ENCODE measurements around the gene TLCD5. TPM values are rescaled to one million over a fixed set of nuclear protein-coding genes. Genes with fewer than 3 reads are reported as not detected.

Gene TLCD5
- total RNA-seq, 1 experiment from 2014 or later = 8.3 TPM

GRCh38 chr11:120332822-120333716, 8.0 kb downstream of the TLCD5 start (continued):
- TF ChIP-seq OVOL2 (CRISPR knock-in tag; IDR thresholded peaks at IDR 0.05; ENCODE audit: borderline replicate concordance) (no peak), ARID4B (CRISPR knock-in tag; IDR thresholded peaks at IDR 0.05; ENCODE audit: borderline replicate concordance) (no peak)

GRCh38 chr11:120333801-120334200, 8.7 kb downstream of the TLCD5 start:
- H3K4me1 Mint-ChIP-seq = peaks cover 18% of the 10 kb centered on the region
- no peaks in the 10 kb centered on the region for H3K9me3 Mint-ChIP-seq
- ChIA-PET CTCF (interaction anchor here (0.6 to 3.6 kb wide), 6 partner anchors 8 to 207 kb away, joined by 3 to 26 read pairs (median 9); partner anchors contain the start of gene TLCD5), POLR2A (no interaction called here)
- peaks cover 6% of the 10 kb centered on the region for H3K36me3 Mint-ChIP-seq
- no peak overlapping the region for H3K27ac Mint-ChIP-seq
- DNase-seq (ENCODE audit: low spot score) (no peak), ATAC-seq (no peak)
- TF ChIP-seq E2F1 (CRISPR knock-in tag; IDR thresholded peaks at IDR 0.05) = no peak
- no peak for TF ChIP-seq MXD4 (CRISPR knock-in tag; IDR thresholded peaks at IDR 0.05; ENCODE audit: borderline replicate concordance)
- TF ChIP-seq ZMAT4 (CRISPR knock-in tag; IDR thresholded peaks at IDR 0.05) = no peak
- no peak for TF ChIP-seq ZNF219 (CRISPR knock-in tag; IDR thresholded peaks at IDR 0.05; ENCODE audit: borderline replicate concordance)
- TF ChIP-seq FOXK1 (CRISPR knock-in tag; IDR thresholded peaks at IDR 0.05) = no peak
- TF ChIP-seq CREB1 (CRISPR knock-in tag; IDR thresholded peaks at IDR 0.05) = no peak
- TF ChIP-seq USF1 (CRISPR knock-in tag; IDR thresholded peaks at IDR 0.05) = no peak
- no peaks in the 10 kb centered on the region for H3K27me3 Mint-ChIP-seq (ENCODE audit: low read depth)
- H3K4me3 Mint-ChIP-seq = no peak overlapping the region

- Mint-ChIP-seq H3K4me3 (no peak overlapping the region), H3K4me1 (peaks cover 22% of the 10 kb centered on the region), H3K27me3 (ENCODE audit: low read depth) (no peaks in the 10 kb centered on the region), H3K27ac (no peak overlapping the region), H3K36me3 (peaks cover 6% of the 10 kb centered on the region), H3K9me3 (no peaks in the 10 kb centered on the region)
- TF ChIP-seq JUN (CRISPR knock-in tag; IDR thresholded peaks at IDR 0.05) = no peak
- TF ChIP-seq ZNF219 (CRISPR knock-in tag; IDR thresholded peaks at IDR 0.05; ENCODE audit: borderline replicate concordance) = no peak
- no peak for TF ChIP-seq TP53 (CRISPR knock-in tag; IDR thresholded peaks at IDR 0.05)
- no peak for TF ChIP-seq FOXP1 (CRISPR knock-in tag; IDR thresholded peaks at IDR 0.05; ENCODE audit: borderline replicate concordance)
- no peak for TF ChIP-seq HMGA2 (CRISPR knock-in tag; IDR thresholded peaks at IDR 0.05)
- TF ChIP-seq TEAD4 (CRISPR knock-in tag; IDR thresholded peaks at IDR 0.05) = no peak
- TF ChIP-seq ZNF281 (CRISPR knock-in tag; IDR thresholded peaks at IDR 0.05) = no peak
- TF ChIP-seq EMX1 (CRISPR knock-in tag; IDR thresholded peaks at IDR 0.05) = no peak
- no peak for TF ChIP-seq OVOL2 (CRISPR knock-in tag; IDR thresholded peaks at IDR 0.05; ENCODE audit: borderline replicate concordance)
- TF ChIP-seq ELF4 (CRISPR knock-in tag; IDR thresholded peaks at IDR 0.05; ENCODE audit: low read depth) = no peak
- no peak for TF ChIP-seq STAT6 (CRISPR knock-in tag; conservative IDR thresholded peaks at IDR 0.05; ENCODE audit: low read depth)
- no peak for TF ChIP-seq ETV6 (CRISPR knock-in tag; IDR thresholded peaks at IDR 0.05)
- no peak for DNase-seq (ENCODE audit: low spot score)
- ChIA-PET POLR2A (no interaction called here), CTCF (interaction anchor here (0.6 to 3.6 kb wide), 7 partner anchors 9 to 206 kb away, joined by 3 to 26 read pairs (median 9); partner anchors contain the start of gene TLCD5)
- ATAC-seq = no peak
Observed at GRCh38 chr11:120334332-120334731, 9.2 kb downstream of the TLCD5 start.

Data from WTC11 (cell line).